HepG2 (cell line): ENCODE measurements around the gene C19orf18. TPM values are rescaled to one million over a fixed set of nuclear protein-coding genes. Genes with fewer than 3 reads are reported as not detected.

Experiments
- ATAC-seq: fragments of 200-7000 bp; cut with Tn5 transposase; 3 replicates; pipeline ENCODE4 v1.9.1; 2020; ENCODE audit warnings: mild to moderate bottlenecking, moderate library complexity
- BruUV-seq: library from RNA; stranded (reverse); fragments of 400-500 nt; replicated peaks from 2 replicates; lab custom pipeline; 2021; lab: Mats Ljungman, UMichigan
- CTCF ChIA-PET: fragments of 300-600 bp; formaldehyde crosslinking; extraction: SDS; loops from one replicate; lab custom pipeline; 2021; ENCODE audit warnings: low total read pairs, inconsistent platforms, low intra/inter-chr PET ratio; lab: Yijun Ruan, JAX
- POLR2A ChIA-PET: fragments of 350-600 bp; sonication (Branson Sonifier 250); formaldehyde crosslinking; loops from one replicate; lab custom pipeline; 2020; ENCODE audit warnings: antibody characterized with exemption, inconsistent platforms; lab: Yijun Ruan, JAX
- DNase-seq: peaks from one replicate; pipeline ENCODE4 v3.0.0-alpha.2; 2015; ENCODE audit warnings: low spot score
- FAIRE-seq: peaks from 3 replicates; lab custom pipeline; 2011; peaks lifted over from hg19 to GRCh38; lab: Jason Lieb, UNC
- H2AFZ ChIP-seq: one replicate; pipeline ENCODE4 v1.6.1; 2011; ENCODE audit warnings: low read length, inconsistent platforms
- H3K27ac ChIP-seq: fragments of 300-600 bp; 3 replicates; pipeline ENCODE4 v1.8.0; 2011; ENCODE audit warnings: mixed run types, mild to moderate bottlenecking, mixed read lengths, low read length, inconsistent platforms; ENCODE audit not compliant: insufficient read depth; ENCODE audit errors: extremely low read length
- H3K27me3 ChIP-seq, 2 experiments: fragments of 200-600 bp in 1 of 2; 2 replicates in 1 of 2; 3 replicates in 1 of 2; pipeline versions ENCODE4 v1.6.0 to v1.8.0; 2011; ENCODE audit warnings: low read length in 2 of 2, mild to moderate bottlenecking in 2 of 2, moderate library complexity in 2 of 2, inconsistent platforms in 1 of 2; ENCODE audit not compliant: insufficient read depth in 2 of 2, control insufficient read depth in 1 of 2
- H3K36me3 ChIP-seq, 2 experiments: fragments of 200-600 bp in 1 of 2; replicated peaks in 1 of 2; 2 replicates in 1 of 2; 3 replicates in 1 of 2; pipeline versions ENCODE4 v1.5.1 to v1.8.0; 2011; ENCODE audit warnings: low read length in 2 of 2, inconsistent platforms in 1 of 2; ENCODE audit not compliant: insufficient read depth in 2 of 2, control insufficient read depth in 1 of 2
- H3K4me1 ChIP-seq: 2 replicates; pipeline ENCODE4 v1.5.1; 2012; ENCODE audit warnings: low read length, inconsistent platforms; ENCODE audit not compliant: insufficient read depth
- H3K4me2 ChIP-seq: 2 replicates; pipeline ENCODE4 v1.6.0; 2011; ENCODE audit warnings: low read depth, low read length, inconsistent platforms
- H3K4me3 ChIP-seq, 3 experiments: fragments of 200-600 bp in 1 of 3; sonication (generic), shearing (Covaris generic) in 1 of 3; replicated peaks in 1 of 3; 2 replicates each; pipeline ENCODE4 v1.5.1; 2011 to 2016; ENCODE audit warnings: low read length in 3 of 3, inconsistent platforms in 2 of 3, low read depth in 2 of 3, mild to moderate bottlenecking in 2 of 3, control low read depth in 1 of 3, mixed read lengths in 1 of 3; ENCODE audit not compliant: insufficient read depth in 1 of 3
- H3K79me2 ChIP-seq: one replicate; pipeline ENCODE4 v1.6.1; 2011; ENCODE audit warnings: low read length, inconsistent platforms; ENCODE audit not compliant: insufficient read depth
- H3K9ac ChIP-seq: 2 replicates; pipeline ENCODE4 v1.6.0; 2011; ENCODE audit warnings: mild to moderate bottlenecking, low read depth, low read length, inconsistent platforms; ENCODE audit not compliant: insufficient read depth
- H3K9me3 ChIP-seq: 2 replicates; pipeline ENCODE4 v1.5.1; 2012; ENCODE audit warnings: mild to moderate bottlenecking, low read length
- H4K20me1 ChIP-seq: 2 replicates; pipeline ENCODE4 v1.6.0; 2011; ENCODE audit warnings: inconsistent platforms, mild to moderate bottlenecking, low read length, moderate library complexity; ENCODE audit not compliant: insufficient read depth
- SNAI1 ChIP-seq: sonication (generic); formaldehyde crosslinking; IDR thresholded peaks from 2 replicates; pipeline ENCODE4 v1.5.0; 2020; ENCODE audit warnings: mild to moderate bottlenecking, missing genetic modification reagents, borderline replicate concordance
- SOX13 ChIP-seq, 3 experiments: fragments of 450-650 bp in 1 of 3; sonication (generic) in 1 of 3; formaldehyde crosslinking in 1 of 3; IDR thresholded peaks in 2 of 3; conservative IDR thresholded peaks in 1 of 3; 2 replicates each; pipeline versions ENCODE4 v1.5.0 to v1.6.1; 2016 to 2020; ENCODE audit warnings: antibody characterized with exemption in 1 of 3, mild to moderate bottlenecking in 1 of 3, missing compliant biosample characterization in 1 of 3, missing genetic modification reagents in 1 of 3, moderate library complexity in 1 of 3
- TFDP2 ChIP-seq: sonication (generic); formaldehyde crosslinking; IDR thresholded peaks from 2 replicates; pipeline ENCODE4 v1.4.0; 2020; ENCODE audit warnings: missing genetic modification reagents
- ZNF562 ChIP-seq: sonication (generic); formaldehyde crosslinking; IDR thresholded peaks from 2 replicates; pipeline ENCODE4 v1.8.0; 2022; ENCODE audit warnings: missing genetic modification reagents, borderline replicate concordance
- ZNF598 ChIP-seq: sonication (generic); formaldehyde crosslinking; IDR thresholded peaks from 2 replicates; pipeline ENCODE4 v1.5.1; 2020; ENCODE audit warnings: mild to moderate bottlenecking, missing genetic modification reagents, borderline replicate concordance
- WGBS: methylation state at CpG from one replicate; pipeline ENCODE4 v1.1.6; 2017; ENCODE audit warnings: low lambda C conversion rate; 5-methylcytosine and 5-hydroxymethylcytosine counted together
- in situ Hi-C: cut with HindIII; loops from 2 replicates; pipeline ENCODE4 v1.10.0; 2017; ENCODE audit warnings: low pct_unique_long_range_greater_than_20kb; ENCODE audit not compliant: extremely low pct_ligation_motif_present
- intact Hi-C: fragments of 100-400 bp; cut with micrococcal nuclease; formaldehyde crosslinking; loops from one replicate; pipeline ENCODE4 v1.10.0; 2022; ENCODE audit not compliant: unreplicated experiment
- polyA plus RNA-seq, 8 experiments: library from polyadenylated mRNA; depleted of rRNA in 3 of 8; stranded (reverse) in 7 of 8; unstranded in 1 of 8; fragments of >200 nt; fragmentation: Illumina TruSeq in 4 of 8; extraction: Trizol in 4 of 8; gene quantifications; 2 replicates each; pipeline versions ENCODE4 v1.2.1 to v1.2.3, GENCODE V29; 2011 to 2016; ENCODE audit warnings: low read depth in 4 of 8, missing spikeins in 1 of 8, mixed read lengths in 1 of 8; ENCODE audit not compliant: insufficient read depth in 1 of 8
- total RNA-seq, 5 experiments: library from RNA; depleted of rRNA; stranded (reverse); fragments of >200 nt; fragmentation: Illumina TruSeq; extraction: Trizol; gene quantifications; 2 replicates each; pipeline ENCODE4 v1.2.3, GENCODE V29; 2016; ENCODE audit warnings: low read depth in 1 of 5
- TF ChIP-seq, protein P1 (sequence below): sonication (generic); formaldehyde crosslinking; IDR thresholded peaks from 2 replicates; pipeline ENCODE4 v1.5.0; 2020; ENCODE audit warnings: mild to moderate bottlenecking, low read depth, missing genetic modification reagents, borderline replicate concordance
- TF ChIP-seq, protein P2 (sequence below), 2 experiments: sonication (generic) in 1 of 2; formaldehyde crosslinking in 1 of 2; IDR thresholded peaks; 2 replicates each; pipeline versions ENCODE4 v1.6.1 to v1.9.0; 2014 to 2022; ENCODE audit warnings: antibody characterized with exemption in 1 of 2, borderline replicate concordance in 1 of 2, inconsistent platforms in 1 of 2, low read depth in 1 of 2, missing genetic modification reagents in 1 of 2

The C19orf18 gene
- total and polyA plus RNA-seq, 2 of the 13 experiments (the other 11 are each of a cell fraction or from before 2014, with no cell fraction given) = 0.38 to 0.55 TPM

DNA sequence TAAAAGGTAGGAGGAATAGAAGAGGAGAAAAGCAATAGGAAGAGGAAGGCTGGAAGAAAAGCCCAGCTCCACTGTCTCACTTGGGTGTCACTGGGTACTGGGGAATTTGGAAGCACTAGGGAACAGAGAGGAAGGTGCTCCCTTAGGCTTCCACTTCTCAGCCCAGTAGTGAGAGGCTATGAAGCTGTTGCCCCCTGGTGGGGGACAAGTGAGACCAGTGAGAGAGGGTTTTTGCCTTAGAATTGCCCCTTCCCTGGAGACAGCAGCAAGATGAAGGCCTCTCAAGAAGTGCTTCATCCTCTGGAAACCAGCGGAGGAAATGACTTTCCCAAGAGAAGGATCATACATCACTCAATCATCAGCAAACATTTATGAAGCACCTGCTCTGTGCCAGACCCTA, 33.0 kb upstream of the C19orf18 start (continued):
- TF ChIP-seq TFDP2 (CRISPR knock-in tag) = no peak
- TF ChIP-seq ZNF598 (CRISPR knock-in tag) = no peak
- TF ChIP-seq SOX13 (IDR thresholded peaks at IDR 0.05) = no peak
- TF ChIP-seq SOX13 (CRISPR knock-in tag; conservative IDR thresholded peaks at IDR 0.05 in 1 of 2, IDR thresholded peaks at IDR 0.05 in 1 of 2) = no peak

DNA sequence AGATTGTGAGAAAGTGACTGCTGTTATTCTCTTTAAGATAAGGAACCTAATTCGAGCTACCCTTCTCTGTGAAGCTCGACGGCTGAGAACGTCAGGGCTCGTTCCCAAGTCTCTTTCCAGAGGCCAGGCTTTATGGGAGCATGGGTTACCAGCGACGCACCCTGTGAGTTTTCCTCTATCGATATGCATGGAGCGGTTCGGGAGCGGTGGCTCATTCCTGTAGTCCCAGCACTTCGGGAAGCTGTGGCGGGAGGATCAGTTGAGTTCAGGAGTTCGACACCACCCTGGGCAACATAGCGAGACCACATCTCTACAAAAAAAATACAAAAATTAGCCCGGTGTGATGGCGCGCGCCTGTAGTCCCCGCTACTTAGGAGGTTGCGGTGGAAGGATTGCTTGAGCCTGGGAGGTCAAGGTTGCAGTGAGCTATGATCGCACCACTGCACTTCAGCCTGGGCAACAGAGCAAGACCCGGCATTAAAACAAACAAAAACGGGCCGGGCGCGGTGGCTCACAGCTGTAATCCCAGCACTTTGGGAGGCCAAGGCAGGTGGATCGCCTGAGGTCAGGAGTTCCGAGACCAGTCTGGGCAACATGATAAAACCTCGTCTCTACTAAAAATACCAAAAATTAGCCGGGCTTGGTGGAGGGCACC, 29.0 kb upstream of the C19orf18 start:
- BruUV-seq = no TSS peak
- TF ChIP-seq, protein P1, sequence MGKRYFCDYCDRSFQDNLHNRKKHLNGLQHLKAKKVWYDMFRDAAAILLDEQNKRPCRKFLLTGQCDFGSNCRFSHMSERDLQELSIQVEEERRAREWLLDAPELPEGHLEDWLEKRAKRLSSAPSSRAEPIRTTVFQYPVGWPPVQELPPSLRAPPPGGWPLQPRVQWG (CRISPR knock-in tag) = no peak
- TF ChIP-seq ZNF562 (CRISPR knock-in tag) (no peak), SNAI1 (CRISPR knock-in tag) (0 out of 2 replicates have a peak, but pooled peaks have one; percentile 4)
- TF ChIP-seq, protein P2, sequence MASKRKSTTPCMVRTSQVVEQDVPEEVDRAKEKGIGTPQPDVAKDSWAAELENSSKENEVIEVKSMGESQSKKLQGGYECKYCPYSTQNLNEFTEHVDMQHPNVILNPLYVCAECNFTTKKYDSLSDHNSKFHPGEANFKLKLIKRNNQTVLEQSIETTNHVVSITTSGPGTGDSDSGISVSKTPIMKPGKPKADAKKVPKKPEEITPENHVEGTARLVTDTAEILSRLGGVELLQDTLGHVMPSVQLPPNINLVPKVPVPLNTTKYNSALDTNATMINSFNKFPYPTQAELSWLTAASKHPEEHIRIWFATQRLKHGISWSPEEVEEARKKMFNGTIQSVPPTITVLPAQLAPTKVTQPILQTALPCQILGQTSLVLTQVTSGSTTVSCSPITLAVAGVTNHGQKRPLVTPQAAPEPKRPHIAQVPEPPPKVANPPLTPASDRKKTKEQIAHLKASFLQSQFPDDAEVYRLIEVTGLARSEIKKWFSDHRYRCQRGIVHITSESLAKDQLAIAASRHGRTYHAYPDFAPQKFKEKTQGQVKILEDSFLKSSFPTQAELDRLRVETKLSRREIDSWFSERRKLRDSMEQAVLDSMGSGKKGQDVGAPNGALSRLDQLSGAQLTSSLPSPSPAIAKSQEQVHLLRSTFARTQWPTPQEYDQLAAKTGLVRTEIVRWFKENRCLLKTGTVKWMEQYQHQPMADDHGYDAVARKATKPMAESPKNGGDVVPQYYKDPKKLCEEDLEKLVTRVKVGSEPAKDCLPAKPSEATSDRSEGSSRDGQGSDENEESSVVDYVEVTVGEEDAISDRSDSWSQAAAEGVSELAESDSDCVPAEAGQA (IDR thresholded peaks at IDR 0.05; ENCODE audit: low read depth) = no peak
- TF ChIP-seq, protein P2 (CRISPR knock-in tag; IDR thresholded peaks at IDR 0.05; ENCODE audit: borderline replicate concordance) = peak; percentile 14; the same call in 1 of the 2 replicates

More for the DNA sequence above, 29.0 kb upstream of the C19orf18 start:
- peak overlapping the region; percentile 79 to 97 (median 88) for H3K4me3 ChIP-seq
- H3K36me3 ChIP-seq = peaks cover 9 to 34% of the 10 kb centered on the region in 2 experiments; a peak in 4 of 5 replicates
- peaks cover 15% of the 10 kb centered on the region for H3K79me2 ChIP-seq
- peak overlapping the region; percentile 97 for H3K9ac ChIP-seq
- peaks cover 31% of the 10 kb centered on the region for H3K4me1 ChIP-seq
- DNase-seq = no peak
- peak overlapping the region; percentile 50 for H2AFZ ChIP-seq
- no peaks in the 10 kb centered on the region for H4K20me1 ChIP-seq
- ChIA-PET POLR2A (interaction anchor here (0.6 to 2.4 kb wide), 9 partner anchors 50 to 1600 kb away, joined by 3 to 16 read pairs (median 5); partner anchors contain the start of genes ZNF274, ZNF417, ZNF551 and ZNF583), CTCF (no interaction called here)
- H3K9me3 ChIP-seq = peaks cover 56% of the 10 kb centered on the region
- H3K27me3 ChIP-seq = no peaks in the 10 kb centered on the region
- no peak for ATAC-seq
- FAIRE-seq = no peak
- in situ Hi-C loops = no loop called here
- peak overlapping the region; percentile 97 for H3K27ac ChIP-seq
- peak overlapping the region; percentile 83 for H3K4me2 ChIP-seq
- intact Hi-C loops = no loop called here
- WGBS = 94% methylated on average over 31 of the region's 31 CpGs
